Right renal cortex interstitium (tissue), 3 donors: ENCODE results near the gene ENTREP3. TPM values are rescaled to one million over a fixed set of nuclear protein-coding genes. Genes with fewer than 3 reads are reported as not detected.
A peak's percentile ranks its signal among the peaks of the same experiment; 100 is the strongest.
"Not testable (repeated sequence)": the region's sequence is repeated elsewhere in the genome, so short reads cannot be mapped to it uniquely, and the experiment has no call there.

Experiments used
- DNase-seq, 3 donors: peaks; one replicate each; pipeline ENCODE4 v3.0.0-alpha.2; 2013; ENCODE audit warnings: low read depth in 3 of 3, low spot score in 2 of 3
- polyA plus RNA-seq, 3 donors: library from polyadenylated mRNA; unstranded; fragments of 120-200 nt; gene quantifications; one replicate each; pipeline ENCODE4 v1.2.1, GENCODE V29; 2013; ENCODE audit not compliant: insufficient read length in 3 of 3

ENTREP3 gene, protein sequence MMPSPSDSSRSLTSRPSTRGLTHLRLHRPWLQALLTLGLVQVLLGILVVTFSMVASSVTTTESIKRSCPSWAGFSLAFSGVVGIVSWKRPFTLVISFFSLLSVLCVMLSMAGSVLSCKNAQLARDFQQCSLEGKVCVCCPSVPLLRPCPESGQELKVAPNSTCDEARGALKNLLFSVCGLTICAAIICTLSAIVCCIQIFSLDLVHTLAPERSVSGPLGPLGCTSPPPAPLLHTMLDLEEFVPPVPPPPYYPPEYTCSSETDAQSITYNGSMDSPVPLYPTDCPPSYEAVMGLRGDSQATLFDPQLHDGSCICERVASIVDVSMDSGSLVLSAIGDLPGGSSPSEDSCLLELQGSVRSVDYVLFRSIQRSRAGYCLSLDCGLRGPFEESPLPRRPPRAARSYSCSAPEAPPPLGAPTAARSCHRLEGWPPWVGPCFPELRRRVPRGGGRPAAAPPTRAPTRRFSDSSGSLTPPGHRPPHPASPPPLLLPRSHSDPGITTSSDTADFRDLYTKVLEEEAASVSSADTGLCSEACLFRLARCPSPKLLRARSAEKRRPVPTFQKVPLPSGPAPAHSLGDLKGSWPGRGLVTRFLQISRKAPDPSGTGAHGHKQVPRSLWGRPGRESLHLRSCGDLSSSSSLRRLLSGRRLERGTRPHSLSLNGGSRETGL
- 10 to 100 TPM; 18.0 to 21.5 (median 19.3) TPM for polyA plus RNA-seq

- peak in 1 of 3 donors; percentile 82 for DNase-seq
Observed at GRCh38 chr1:155255243-155256007, at the start of gene ENTREP3. Gene ENTREP3 (minus strand): TSS chr1:155255483. CDS start chr1:155254877, 606 bp downstream.

GRCh38 chr1:155304558-155305063, 49.3 kb upstream of the ENTREP3 start:
- no peak for DNase-seq

DNA sequence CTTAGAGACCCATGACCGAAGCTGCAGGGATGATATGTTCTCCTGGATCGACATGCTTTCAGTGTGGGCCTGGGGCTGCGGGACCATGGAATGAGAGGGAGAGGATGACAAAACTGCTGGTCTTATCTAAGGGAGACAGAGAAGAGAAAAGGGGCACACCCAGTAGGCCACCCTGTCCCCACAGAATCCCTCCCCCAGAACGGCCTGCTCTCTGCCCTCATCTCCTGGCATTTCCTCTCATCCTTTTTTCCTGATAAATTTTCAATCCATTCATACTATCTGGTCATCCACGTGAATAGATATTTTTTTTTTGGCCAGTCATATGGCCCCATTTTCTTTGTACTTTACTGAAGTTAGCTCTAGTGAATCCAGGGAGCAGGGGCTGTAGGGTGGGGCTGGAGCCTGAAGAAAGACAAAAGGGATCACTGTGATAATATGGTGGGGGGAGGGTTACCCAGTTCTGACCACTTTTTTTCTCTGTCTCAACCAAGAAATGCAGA, 46.1 kb upstream of the ENTREP3 start, which contains the start of gene PKLR:
Gene PKLR, minus strand, starts transcription at position 97 of the 500 bp plus-strand sequence. Its CDS starts 43 bp downstream, at position 54.
- DNase-seq = no peak

- DNase-seq = no peak
Observed at GRCh38 chr1:155300553-155301329, 45.5 kb upstream of the ENTREP3 start.

GRCh38 chr1:155300024-155300423, 44.7 kb upstream of the ENTREP3 start:
- DNase-seq = no peak

DNA sequence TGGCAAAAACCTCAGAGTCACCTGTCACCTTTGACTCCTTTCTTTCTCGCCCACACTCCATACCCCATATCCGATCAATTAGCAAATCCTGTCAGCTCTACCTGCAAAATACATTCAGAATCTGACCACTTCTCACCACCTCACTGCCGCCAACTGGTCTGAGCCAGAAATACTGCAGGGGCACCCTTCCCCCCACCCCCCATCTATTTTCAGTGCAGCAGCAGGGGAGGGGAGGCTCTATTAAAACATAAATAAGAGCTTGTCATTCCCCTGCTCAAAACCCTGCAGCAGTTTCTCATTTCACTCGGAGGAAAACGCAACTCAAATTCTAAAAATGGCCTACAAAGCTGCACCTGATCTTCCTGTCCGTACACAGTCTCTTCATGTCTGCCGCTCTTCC, 42.1 kb upstream of the ENTREP3 start:
- DNase-seq = no peak

- DNase-seq = no peak
Observed at GRCh38 chr1:155296661-155297060, 41.4 kb upstream of the ENTREP3 start.

DNA sequence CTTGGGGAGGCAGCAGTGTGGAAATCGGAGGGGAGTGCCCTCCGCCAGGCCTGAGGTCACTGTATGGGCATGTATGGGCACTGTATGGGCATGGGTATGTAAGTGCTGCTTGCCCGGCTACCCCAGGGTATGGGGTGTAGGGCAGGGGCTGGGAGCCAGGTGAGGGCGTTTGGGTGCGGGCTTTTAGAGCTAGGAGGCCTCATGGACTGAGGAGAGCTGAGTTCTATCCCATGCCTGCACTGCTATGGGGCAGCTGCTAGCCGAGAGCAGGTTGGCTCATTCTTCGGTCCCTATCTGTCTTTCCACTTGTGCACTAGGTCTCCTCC, 40.6 kb upstream of the ENTREP3 start:
- no peak for DNase-seq

GRCh38 chr1:155295183-155295941, 40.1 kb upstream of the ENTREP3 start:
- DNase-seq = no peak

GRCh38 chr1:155294520-155295182, 39.4 kb upstream of the ENTREP3 start:
- no peak for DNase-seq

GRCh38 chr1:155293086-155293749, 37.9 kb upstream of the ENTREP3 start:
- DNase-seq = no peak

DNA sequence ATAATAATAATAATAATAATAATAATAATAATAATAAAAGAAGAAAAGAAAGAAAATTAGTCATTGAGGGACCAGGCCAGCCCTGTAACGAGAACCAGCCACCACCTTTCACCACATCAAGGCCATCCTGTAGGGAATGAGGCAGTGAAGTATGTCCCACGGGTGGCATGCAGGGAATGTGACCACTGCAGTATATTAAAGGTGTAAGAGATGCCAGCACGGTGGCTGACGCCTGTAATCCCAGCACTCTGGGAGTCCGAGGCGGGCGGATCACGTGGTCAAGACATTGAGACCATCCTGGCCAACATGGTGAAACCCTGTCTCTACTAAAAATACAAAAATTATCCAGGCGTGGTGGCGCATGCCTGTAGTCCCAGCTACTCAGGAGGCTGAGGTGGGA, 35.7 kb upstream of the ENTREP3 start:
- not testable (repeated sequence) for DNase-seq

- DNase-seq = no peak
Observed at GRCh38 chr1:155287987-155288543, 32.8 kb upstream of the ENTREP3 start.

GRCh38 chr1:155286544-155286943, 31.3 kb upstream of the ENTREP3 start:
- no peak for DNase-seq

- no peak for DNase-seq
Observed at GRCh38 chr1:155285631-155286044, 30.4 kb upstream of the ENTREP3 start.

- no peak for DNase-seq
Observed at GRCh38 chr1:155285063-155285462, 29.8 kb upstream of the ENTREP3 start.

GRCh38 chr1:155284476-155284875, 29.2 kb upstream of the ENTREP3 start:
- no peak for DNase-seq
